ENCODE measurements around the gene IFIT1B. TPM values are rescaled to one million over a fixed set of nuclear protein-coding genes. Genes with fewer than 3 reads are reported as not detected.
A peak's percentile ranks its signal among the peaks of the same experiment; 100 is the strongest.

The IFIT1B gene
- total and polyA plus RNA-seq, 10 donors, result 0.04 to 36.9 (median 2.4) TPM; not detected in 4

DNA sequence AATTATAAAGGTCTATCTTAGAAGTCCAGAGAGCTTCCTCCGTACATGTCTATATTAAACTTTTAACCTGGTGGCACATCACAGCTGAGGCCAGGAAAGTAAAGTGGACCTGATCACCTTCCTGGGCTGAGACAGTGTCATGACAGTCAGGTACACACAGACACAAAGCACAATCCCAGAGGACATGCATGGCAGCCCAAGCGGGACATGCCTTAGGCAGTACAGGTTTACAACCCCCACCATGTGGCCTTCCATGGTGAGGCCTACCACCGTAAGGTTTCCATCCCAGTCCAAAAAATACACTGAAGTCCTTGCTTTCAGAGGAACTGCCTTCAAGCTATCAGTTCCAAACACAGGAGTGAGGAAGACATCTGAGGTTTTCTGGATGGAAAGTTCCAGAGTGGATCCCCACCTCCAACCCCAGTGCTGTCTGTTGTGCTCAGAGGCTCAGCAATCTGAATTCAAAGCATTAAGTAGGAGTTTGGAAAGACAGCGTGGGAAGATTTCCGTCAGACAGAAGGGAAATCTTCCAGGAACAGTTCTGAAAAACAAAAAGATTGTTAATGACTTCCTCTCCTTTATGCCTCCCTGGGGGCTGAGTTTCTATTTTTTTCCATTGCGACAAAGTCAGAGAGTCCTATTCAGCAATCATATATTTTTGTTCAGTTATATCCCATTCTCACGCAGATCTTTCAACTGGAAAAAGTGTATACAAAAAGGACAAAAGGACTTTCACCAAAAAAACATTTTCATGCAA is 30.0 kb upstream of the IFIT1B start:
- H3K4me1 ChIP-seq, result peaks cover 23 to 67% (median 53%) of the 10 kb centered on the region in 6 donors
- DNase-seq, result no peak
- intact Hi-C loops (cut with DNase I; ENCODE audit: low total_unique reads), result no loop called here
- no peak overlapping the region for H3K4me3 ChIP-seq
- H3K27ac ChIP-seq, result peak overlapping the region in 6 of 8 donors; percentile 30 to 80 (median 63)
- no peaks in the 10 kb centered on the region for H3K9me3 ChIP-seq
- no peaks in the 10 kb centered on the region for H3K36me3 ChIP-seq
- TF ChIP-seq POLR2A (IDR thresholded peaks at IDR 0.05), result no peak
- no peak for TF ChIP-seq CTCF (IDR thresholded peaks at IDR 0.05 in 8 of 11, conservative IDR thresholded peaks at IDR 0.05 in 3 of 11)
- TF ChIP-seq POLR2AphosphoS5 (IDR thresholded peaks at IDR 0.05), result no peak
- no peaks in the 10 kb centered on the region for H3K27me3 ChIP-seq (replicated peaks in 1 of 7)
- 54 to 61% (median 57%) methylated on average over 7 of the region's 7 CpGs for WGBS, 5 donors

DNA sequence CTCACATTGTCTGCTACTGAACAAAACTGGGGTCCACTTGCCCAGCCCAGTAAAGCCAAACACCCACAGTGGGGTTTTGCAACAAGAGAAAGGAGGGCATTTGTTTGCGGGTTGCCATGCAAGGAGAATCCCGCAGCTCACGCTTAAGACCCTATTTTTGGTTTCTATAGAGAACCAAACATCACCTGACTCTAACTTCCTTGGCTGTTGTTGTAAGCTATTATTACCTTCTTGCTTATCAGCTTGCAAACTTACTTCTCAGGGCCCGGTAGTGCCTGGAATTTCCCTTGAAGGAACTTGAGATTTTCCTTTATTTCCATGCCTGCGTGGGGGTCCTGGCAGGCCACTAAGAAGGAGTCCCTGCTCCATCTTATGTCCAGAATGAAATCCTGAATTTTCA is 29.4 kb upstream of the IFIT1B start:
- 57 to 63% (median 60%) methylated on average over 5 of the region's 5 CpGs for whole genome bisulfite sequencing, 5 donors
- no peaks in the 10 kb centered on the region for H3K36me3 ChIP-seq
- no peak overlapping the region for H3K4me3 ChIP-seq
- DNase-seq, result no peak
- no peaks in the 10 kb centered on the region for H3K9me3 ChIP-seq
- intact Hi-C loops (cut with DNase I; ENCODE audit: low total_unique reads), result no loop called here
- H3K27me3 ChIP-seq (replicated peaks in 1 of 7), result no peaks in the 10 kb centered on the region
- peaks cover 23 to 67% (median 53%) of the 10 kb centered on the region in 6 donors for H3K4me1 ChIP-seq
- TF ChIP-seq POLR2A (IDR thresholded peaks at IDR 0.05) (no peak), POLR2AphosphoS5 (IDR thresholded peaks at IDR 0.05) (no peak), CTCF (IDR thresholded peaks at IDR 0.05 in 8 of 11, conservative IDR thresholded peaks at IDR 0.05 in 3 of 11) (no peak)
- H3K27ac ChIP-seq, result peak overlapping the region in 6 of 8 donors; percentile 30 to 80 (median 63)

- no peaks in the 10 kb centered on the region for H3K36me3 ChIP-seq
- 73 to 91% (median 83%) methylated on average over 2 of the region's 2 CpGs for WGBS, 5 donors
These were observed 28.9 kb upstream of the IFIT1B start for GRCh38 chr10:89348975-89349374.

More at GRCh38 chr10:89348975-89349374, 28.9 kb upstream of the IFIT1B start:
- Histone ChIP-seq H3K27ac (peak overlapping the region in 6 of 8 donors; percentile 30 to 80 (median 75)), H3K27me3 (replicated peaks in 1 of 7) (no peaks in the 10 kb centered on the region), H3K4me1 (peaks cover 23 to 67% (median 53%) of the 10 kb centered on the region in 6 donors), H3K9me3 (no peaks in the 10 kb centered on the region), H3K4me3 (no peak overlapping the region)
- TF ChIP-seq POLR2A (IDR thresholded peaks at IDR 0.05), result no peak
- TF ChIP-seq CTCF (IDR thresholded peaks at IDR 0.05 in 8 of 11, conservative IDR thresholded peaks at IDR 0.05 in 3 of 11), result no peak
- no peak for TF ChIP-seq POLR2AphosphoS5 (IDR thresholded peaks at IDR 0.05)
- intact Hi-C loops (cut with DNase I; ENCODE audit: low total_unique reads), result no loop called here
- DNase-seq, result no peak

Measured in spleen (tissue), 11 donors.